MM.1S (cell line): ENCODE data around the gene ACBD4.

Source experiments
- DNase-seq: peaks from one replicate; pipeline ENCODE4 v3.0.0-alpha.2; 2015
- H2AFZ ChIP-seq: fragments of 300-600 bp; sonication (generic); 2 replicates; pipeline ENCODE4 v1.6.0; 2016; ENCODE audit warnings: antibody characterized with exemption, low read length
- H3F3A ChIP-seq: fragments of 300-600 bp; sonication (generic); 2 replicates; pipeline ENCODE4 v1.6.1; 2016; ENCODE audit warnings: mild to moderate bottlenecking, antibody characterized with exemption, low read length, moderate library complexity, mixed read lengths; ENCODE audit not compliant: insufficient read depth
- H3K27ac ChIP-seq: fragments of 300-600 bp; sonication (generic); 2 replicates; pipeline ENCODE4 v1.5.1; 2016; ENCODE audit warnings: mild to moderate bottlenecking, low read length
- H3K27me3 ChIP-seq: fragments of 300-600 bp; sonication (generic); replicated peaks from 2 replicates; pipeline ENCODE4 v1.6.0; 2016; ENCODE audit warnings: low read length; ENCODE audit not compliant: insufficient read depth
- H3K36me3 ChIP-seq: fragments of 300-600 bp; sonication (generic); replicated peaks from 2 replicates; pipeline ENCODE4 v1.6.1; 2016; ENCODE audit warnings: mild to moderate bottlenecking, low read length, mixed read lengths; ENCODE audit not compliant: insufficient read depth
- H3K4me1 ChIP-seq: fragments of 300-600 bp; sonication (generic); 2 replicates; pipeline ENCODE4 v1.6.1; 2016; ENCODE audit warnings: low read length, mixed read lengths
- H3K4me2 ChIP-seq: fragments of 300-600 bp; sonication (generic); 2 replicates; pipeline ENCODE4 v1.6.0; 2016; ENCODE audit warnings: low read depth, low read length
- H3K4me3 ChIP-seq: fragments of 300-600 bp; sonication (generic); 2 replicates; pipeline ENCODE4 v1.5.1; 2016; ENCODE audit warnings: low read length, mixed read lengths
- H3K79me2 ChIP-seq: fragments of 300-600 bp; sonication (generic); 2 replicates; pipeline ENCODE4 v1.6.1; 2016; ENCODE audit warnings: mixed run types, low read length, mixed read lengths
- H3K9ac ChIP-seq: fragments of 300-600 bp; sonication (generic); 2 replicates; pipeline ENCODE4 v1.6.1; 2016; ENCODE audit warnings: low read length, mixed read lengths
- H3K9me2 ChIP-seq: fragments of 300-600 bp; sonication (generic); replicated peaks from 2 replicates; pipeline ENCODE4 v1.6.1; 2016; ENCODE audit warnings: mild to moderate bottlenecking, low read length, mixed read lengths; ENCODE audit not compliant: insufficient read depth
- H3K9me3 ChIP-seq: fragments of 300-600 bp; sonication (generic); replicated peaks from 2 replicates; pipeline ENCODE4 v1.6.1; 2016; ENCODE audit warnings: mild to moderate bottlenecking, low read length, mixed read lengths; ENCODE audit not compliant: insufficient read depth
- H4K20me1 ChIP-seq: fragments of 300-600 bp; sonication (generic); 2 replicates; pipeline ENCODE4 v1.6.1; 2016; ENCODE audit warnings: mild to moderate bottlenecking, low read length, moderate library complexity, mixed read lengths; ENCODE audit not compliant: insufficient read depth
- EZH2 ChIP-seq: fragments of 300-600 bp; sonication (generic); optimal IDR thresholded peaks from 2 replicates; pipeline ENCODE3; 2017; ENCODE audit warnings: low read depth, mild to moderate bottlenecking, antibody characterized with exemption, low read length, mixed read lengths
- EZH2phosphoT487 ChIP-seq: fragments of 300-600 bp; sonication (generic); IDR thresholded peaks from 2 replicates; pipeline ENCODE4 v1.6.1; 2018; ENCODE audit warnings: antibody characterized with exemption, low read length
- TF ChIP-seq, protein P1 (sequence below): fragments of 300-600 bp; sonication (generic); IDR thresholded peaks from 2 replicates; pipeline ENCODE4 v1.5.1; 2016; ENCODE audit warnings: antibody characterized with exemption, low read length, mixed read lengths

The ACBD4 gene

DNA sequence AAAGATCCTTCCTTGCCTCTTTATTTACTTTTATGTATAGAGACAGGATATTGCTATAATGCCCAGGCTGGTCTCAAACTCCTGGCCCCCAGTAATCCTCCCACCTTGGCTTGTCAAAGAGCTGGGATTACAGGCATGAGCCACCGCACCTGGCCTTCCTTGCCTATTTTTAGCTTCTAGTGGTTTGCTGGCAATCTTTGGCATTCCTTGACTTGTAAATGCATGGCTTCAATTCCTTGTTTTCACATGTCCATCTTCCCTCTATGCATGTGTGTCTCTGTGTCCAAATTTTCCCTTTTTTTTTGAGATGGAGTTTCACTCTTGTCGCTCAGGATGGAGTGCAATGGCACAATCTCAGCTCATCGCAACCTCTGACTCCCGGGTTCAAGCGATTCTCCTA, 48.7 kb downstream of the ACBD4 start:
- H2AFZ ChIP-seq, result no peak overlapping the region
- H4K20me1 ChIP-seq, result no peaks in the 10 kb centered on the region
- H3K9me2 ChIP-seq, result no peaks in the 10 kb centered on the region
- H3K79me2 ChIP-seq, result no peaks in the 10 kb centered on the region
- no peak overlapping the region for H3K27ac ChIP-seq
- no peak overlapping the region for H3K9ac ChIP-seq
- no peaks in the 10 kb centered on the region for H3K36me3 ChIP-seq
- no peaks in the 10 kb centered on the region for H3K4me1 ChIP-seq
- no peaks in the 10 kb centered on the region for H3K9me3 ChIP-seq
- H3K4me3 ChIP-seq, result no peak overlapping the region
- no peaks in the 10 kb centered on the region for H3K27me3 ChIP-seq
- no peaks in the 10 kb centered on the region for H3F3A ChIP-seq
- TF ChIP-seq EZH2 (no peak), EZH2phosphoT487 (no peak)
- TF ChIP-seq, protein P1, sequence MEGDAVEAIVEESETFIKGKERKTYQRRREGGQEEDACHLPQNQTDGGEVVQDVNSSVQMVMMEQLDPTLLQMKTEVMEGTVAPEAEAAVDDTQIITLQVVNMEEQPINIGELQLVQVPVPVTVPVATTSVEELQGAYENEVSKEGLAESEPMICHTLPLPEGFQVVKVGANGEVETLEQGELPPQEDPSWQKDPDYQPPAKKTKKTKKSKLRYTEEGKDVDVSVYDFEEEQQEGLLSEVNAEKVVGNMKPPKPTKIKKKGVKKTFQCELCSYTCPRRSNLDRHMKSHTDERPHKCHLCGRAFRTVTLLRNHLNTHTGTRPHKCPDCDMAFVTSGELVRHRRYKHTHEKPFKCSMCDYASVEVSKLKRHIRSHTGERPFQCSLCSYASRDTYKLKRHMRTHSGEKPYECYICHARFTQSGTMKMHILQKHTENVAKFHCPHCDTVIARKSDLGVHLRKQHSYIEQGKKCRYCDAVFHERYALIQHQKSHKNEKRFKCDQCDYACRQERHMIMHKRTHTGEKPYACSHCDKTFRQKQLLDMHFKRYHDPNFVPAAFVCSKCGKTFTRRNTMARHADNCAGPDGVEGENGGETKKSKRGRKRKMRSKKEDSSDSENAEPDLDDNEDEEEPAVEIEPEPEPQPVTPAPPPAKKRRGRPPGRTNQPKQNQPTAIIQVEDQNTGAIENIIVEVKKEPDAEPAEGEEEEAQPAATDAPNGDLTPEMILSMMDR, result no peak
- no peak for DNase-seq
- H3K4me2 ChIP-seq, result no peak overlapping the region

DNA sequence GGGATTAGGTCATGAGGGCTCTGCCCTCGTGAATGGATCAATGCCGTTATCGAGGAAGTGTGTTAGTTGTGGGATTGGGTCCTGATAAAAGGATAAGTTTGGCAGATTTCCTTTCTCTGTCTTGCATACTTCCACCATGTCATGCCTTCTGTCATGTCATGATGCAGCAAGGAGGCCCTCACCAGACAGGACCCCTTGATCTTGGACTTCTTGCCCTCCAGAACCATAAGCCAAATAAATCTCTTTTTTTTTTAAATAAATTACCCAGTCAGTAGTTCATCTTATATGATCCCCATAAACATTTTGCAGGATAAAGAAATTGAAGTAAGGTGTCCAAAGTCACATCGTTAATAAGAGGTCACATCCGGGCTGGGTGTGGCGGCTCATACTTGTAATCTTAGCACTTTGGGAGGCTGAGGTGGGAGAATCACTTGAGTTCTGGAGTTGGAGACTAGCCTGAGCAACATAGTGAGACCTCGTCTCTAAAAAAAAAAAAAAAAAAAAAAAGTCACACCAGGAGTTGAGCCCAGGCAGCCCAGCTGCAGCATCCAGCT, 51.4 kb downstream of the ACBD4 start:
- Histone ChIP-seq H3K9me2 (no peaks in the 10 kb centered on the region), H3K9ac (no peak overlapping the region), H3K4me3 (no peak overlapping the region), H3K9me3 (no peaks in the 10 kb centered on the region), H2AFZ (no peak overlapping the region), H3K36me3 (no peaks in the 10 kb centered on the region), H4K20me1 (no peaks in the 10 kb centered on the region), H3K79me2 (no peaks in the 10 kb centered on the region), H3K27ac (no peak overlapping the region), H3F3A (no peaks in the 10 kb centered on the region), H3K4me1 (no peaks in the 10 kb centered on the region), H3K27me3 (no peaks in the 10 kb centered on the region), H3K4me2 (no peak overlapping the region)
- TF ChIP-seq EZH2 (no peak), EZH2phosphoT487 (no peak)
- TF ChIP-seq, protein P1, result no peak
- no peak for DNase-seq

DNA sequence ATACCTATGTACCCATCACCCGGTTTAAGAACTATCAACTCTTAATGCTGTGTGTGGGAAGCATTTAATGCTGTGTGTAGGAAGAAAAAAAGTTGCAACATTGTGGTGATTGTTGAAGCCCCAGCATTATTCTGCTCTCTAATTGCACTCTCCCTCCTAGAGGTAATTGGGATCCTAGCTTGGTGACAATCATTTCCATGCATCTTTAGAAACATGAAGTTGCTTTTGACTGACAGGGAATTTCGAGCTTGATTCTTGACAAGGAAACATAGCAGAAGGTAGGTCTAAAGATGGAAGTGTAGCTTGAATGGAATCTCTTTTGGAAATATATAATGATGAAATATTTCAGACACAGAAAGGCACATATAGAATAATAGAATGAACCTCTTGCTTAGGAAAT, 53.5 kb downstream of the ACBD4 start:
- no peak for DNase-seq
- Histone ChIP-seq H3K27ac (no peak overlapping the region), H3K9me3 (no peaks in the 10 kb centered on the region), H3K79me2 (no peaks in the 10 kb centered on the region), H3K4me2 (no peak overlapping the region), H3K27me3 (no peaks in the 10 kb centered on the region), H3K36me3 (no peaks in the 10 kb centered on the region), H3K9me2 (no peaks in the 10 kb centered on the region), H3K9ac (no peak overlapping the region), H3F3A (no peaks in the 10 kb centered on the region), H2AFZ (no peak overlapping the region), H3K4me3 (no peak overlapping the region), H4K20me1 (no peaks in the 10 kb centered on the region), H3K4me1 (no peaks in the 10 kb centered on the region)
- TF ChIP-seq EZH2 (no peak), EZH2phosphoT487 (no peak)
- TF ChIP-seq, protein P1, result no peak
